ENCODE results near the gene FHIP1B. TPM values are rescaled to one million over a fixed set of nuclear protein-coding genes. Genes with fewer than 3 reads are reported as not detected.

The FHIP1B gene
- total RNA-seq, 4 donors from 2014 or later: 37.1 to 60.8 (median 43.6) TPM

DNA sequence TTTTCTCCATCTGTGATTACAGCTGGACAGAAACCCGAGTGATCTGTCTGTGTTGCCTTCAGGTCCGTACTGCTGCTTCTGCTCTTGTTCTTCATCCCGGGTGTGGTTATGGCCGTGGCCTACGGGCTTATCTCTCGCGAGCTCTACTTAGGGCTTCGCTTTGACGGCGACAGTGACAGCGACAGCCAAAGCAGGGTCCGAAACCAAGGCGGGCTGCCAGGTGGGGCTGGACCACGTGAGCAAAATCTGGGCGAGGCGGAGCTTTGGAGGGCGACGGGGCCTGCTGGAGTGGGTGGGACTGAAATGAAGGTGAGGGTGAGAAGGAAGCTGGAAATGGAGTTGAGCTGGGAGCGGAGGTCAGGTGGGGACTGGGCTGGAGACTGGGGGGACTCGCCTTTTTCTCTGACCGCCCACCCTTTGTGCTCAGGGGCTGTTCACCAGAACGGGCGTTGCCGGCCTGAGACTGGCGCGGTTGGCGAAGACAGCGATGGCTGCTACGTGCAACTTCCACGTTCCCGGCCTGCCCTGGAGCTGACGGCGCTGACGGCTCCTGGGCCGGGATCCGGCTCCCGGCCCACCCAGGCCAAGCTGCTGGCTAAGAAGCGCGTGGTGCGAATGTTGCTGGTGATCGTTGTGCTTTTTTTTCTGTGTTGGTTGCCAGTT is 36.3 kb upstream of the FHIP1B start:
- H3K4me3 ChIP-seq (replicated peaks in 1 of 3): no peak overlapping the region
- H3K36me3 ChIP-seq: no peaks in the 10 kb centered on the region
- H3K4me1 ChIP-seq: no peaks in the 10 kb centered on the region
- no peak for DNase-seq
- 74 to 90% methylated on average over 36 to 41 of the region's 41 CpGs for WGBS, 2 donors
- no peaks in the 10 kb centered on the region for H3K9me3 ChIP-seq
- no peak overlapping the region for H3K27ac ChIP-seq
- TF ChIP-seq POLR2A (IDR thresholded peaks at IDR 0.05): no peak
- TF ChIP-seq, protein P1, sequence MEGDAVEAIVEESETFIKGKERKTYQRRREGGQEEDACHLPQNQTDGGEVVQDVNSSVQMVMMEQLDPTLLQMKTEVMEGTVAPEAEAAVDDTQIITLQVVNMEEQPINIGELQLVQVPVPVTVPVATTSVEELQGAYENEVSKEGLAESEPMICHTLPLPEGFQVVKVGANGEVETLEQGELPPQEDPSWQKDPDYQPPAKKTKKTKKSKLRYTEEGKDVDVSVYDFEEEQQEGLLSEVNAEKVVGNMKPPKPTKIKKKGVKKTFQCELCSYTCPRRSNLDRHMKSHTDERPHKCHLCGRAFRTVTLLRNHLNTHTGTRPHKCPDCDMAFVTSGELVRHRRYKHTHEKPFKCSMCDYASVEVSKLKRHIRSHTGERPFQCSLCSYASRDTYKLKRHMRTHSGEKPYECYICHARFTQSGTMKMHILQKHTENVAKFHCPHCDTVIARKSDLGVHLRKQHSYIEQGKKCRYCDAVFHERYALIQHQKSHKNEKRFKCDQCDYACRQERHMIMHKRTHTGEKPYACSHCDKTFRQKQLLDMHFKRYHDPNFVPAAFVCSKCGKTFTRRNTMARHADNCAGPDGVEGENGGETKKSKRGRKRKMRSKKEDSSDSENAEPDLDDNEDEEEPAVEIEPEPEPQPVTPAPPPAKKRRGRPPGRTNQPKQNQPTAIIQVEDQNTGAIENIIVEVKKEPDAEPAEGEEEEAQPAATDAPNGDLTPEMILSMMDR (IDR thresholded peaks at IDR 0.05): no peak
- intact Hi-C loops (cut with DNase I): no loop called here
- no peaks in the 10 kb centered on the region for H3K27me3 ChIP-seq

DNA sequence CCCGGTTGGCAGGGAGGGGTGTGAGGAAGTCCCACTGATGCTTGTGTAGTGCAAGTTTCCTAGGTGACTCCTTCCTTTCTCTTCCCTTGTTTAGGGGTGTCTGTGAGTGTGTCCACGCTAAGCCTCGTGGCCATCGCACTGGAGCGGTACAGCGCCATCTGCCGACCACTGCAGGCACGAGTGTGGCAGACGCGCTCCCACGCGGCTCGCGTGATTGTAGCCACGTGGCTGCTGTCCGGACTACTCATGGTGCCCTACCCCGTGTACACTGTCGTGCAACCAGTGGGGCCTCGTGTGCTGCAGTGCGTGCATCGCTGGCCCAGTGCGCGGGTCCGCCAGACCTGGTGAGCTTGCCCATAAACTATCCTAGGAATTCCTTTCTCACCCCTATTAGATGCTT is 35.6 kb upstream of the FHIP1B start:
- H3K36me3 ChIP-seq: no peaks in the 10 kb centered on the region
- intact Hi-C loops (cut with DNase I): no loop called here
- no peak for TF ChIP-seq POLR2A (IDR thresholded peaks at IDR 0.05)
- TF ChIP-seq, protein P1 (IDR thresholded peaks at IDR 0.05): no peak
- no peak for DNase-seq
- H3K9me3 ChIP-seq: no peaks in the 10 kb centered on the region
- H3K4me1 ChIP-seq: no peaks in the 10 kb centered on the region
- H3K4me3 ChIP-seq (replicated peaks in 1 of 3): no peak overlapping the region
- H3K27me3 ChIP-seq: no peaks in the 10 kb centered on the region
- WGBS, 2 donors: 83 to 91% methylated on average over 20 to 24 of the region's 24 CpGs
- no peak overlapping the region for H3K27ac ChIP-seq

DNA sequence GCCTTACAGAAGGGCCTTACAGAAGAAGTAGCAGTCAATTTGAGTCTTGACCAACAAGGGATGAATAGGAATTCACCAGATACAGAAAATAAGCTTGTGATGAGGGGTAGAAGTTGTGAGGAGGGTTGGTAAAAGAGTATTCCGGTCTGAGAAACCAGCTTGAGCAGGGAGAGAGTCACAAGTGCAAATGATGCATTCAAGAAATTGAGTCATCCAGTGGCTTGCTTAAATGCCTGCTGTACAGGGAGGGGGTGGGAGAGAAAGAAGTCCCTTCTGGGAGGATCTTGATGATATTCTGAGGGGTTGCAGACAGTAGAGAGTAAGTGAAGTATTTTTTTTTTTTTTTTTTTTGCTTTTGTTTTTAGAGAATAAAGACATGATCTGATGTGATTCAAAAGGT is 34.4 kb upstream of the FHIP1B start:
- Histone ChIP-seq H3K27me3 (no peaks in the 10 kb centered on the region), H3K36me3 (no peaks in the 10 kb centered on the region), H3K4me1 (no peaks in the 10 kb centered on the region), H3K9me3 (no peaks in the 10 kb centered on the region), H3K27ac (no peak overlapping the region), H3K4me3 (replicated peaks in 1 of 3) (no peak overlapping the region)
- 66 to 79% methylated on average over 1 of the region's 1 CpG for WGBS, 2 donors
- DNase-seq: no peak
- intact Hi-C loops (cut with DNase I): no loop called here
- no peak for TF ChIP-seq POLR2A (IDR thresholded peaks at IDR 0.05)
- TF ChIP-seq, protein P1 (IDR thresholded peaks at IDR 0.05): no peak

DNA sequence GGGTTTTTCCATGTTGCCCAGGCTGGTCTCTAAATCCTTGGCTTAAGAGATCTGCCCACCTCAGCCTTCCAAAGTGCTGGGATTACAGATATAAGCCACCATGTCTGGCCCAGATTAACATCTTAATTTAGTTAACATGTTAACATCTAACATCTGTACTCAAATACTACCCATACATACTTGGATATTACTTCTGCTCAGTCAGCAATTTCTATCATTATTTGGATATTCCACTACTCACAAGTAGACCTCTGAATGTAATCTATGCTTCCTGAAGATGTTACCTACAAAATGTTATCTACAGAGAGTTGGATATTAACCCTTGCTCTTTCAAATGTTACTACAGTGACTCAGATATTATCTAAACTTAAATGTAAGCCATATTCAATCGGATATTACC is 29.2 kb upstream of the FHIP1B start:
- H3K36me3 ChIP-seq: no peaks in the 10 kb centered on the region
- H3K4me3 ChIP-seq (replicated peaks in 1 of 3): no peak overlapping the region
- intact Hi-C loops (cut with DNase I): no loop called here
- 94 to 100% methylated on average over 1 of the region's 1 CpG for WGBS, 2 donors
- peaks cover 10 to 13% of the 10 kb centered on the region in 2 donors for H3K4me1 ChIP-seq
- H3K27ac ChIP-seq: no peak overlapping the region
- H3K27me3 ChIP-seq: no peaks in the 10 kb centered on the region
- no peaks in the 10 kb centered on the region for H3K9me3 ChIP-seq
- DNase-seq: no peak
- TF ChIP-seq POLR2A (IDR thresholded peaks at IDR 0.05): no peak
- TF ChIP-seq, protein P1 (IDR thresholded peaks at IDR 0.05): no peak

DNA sequence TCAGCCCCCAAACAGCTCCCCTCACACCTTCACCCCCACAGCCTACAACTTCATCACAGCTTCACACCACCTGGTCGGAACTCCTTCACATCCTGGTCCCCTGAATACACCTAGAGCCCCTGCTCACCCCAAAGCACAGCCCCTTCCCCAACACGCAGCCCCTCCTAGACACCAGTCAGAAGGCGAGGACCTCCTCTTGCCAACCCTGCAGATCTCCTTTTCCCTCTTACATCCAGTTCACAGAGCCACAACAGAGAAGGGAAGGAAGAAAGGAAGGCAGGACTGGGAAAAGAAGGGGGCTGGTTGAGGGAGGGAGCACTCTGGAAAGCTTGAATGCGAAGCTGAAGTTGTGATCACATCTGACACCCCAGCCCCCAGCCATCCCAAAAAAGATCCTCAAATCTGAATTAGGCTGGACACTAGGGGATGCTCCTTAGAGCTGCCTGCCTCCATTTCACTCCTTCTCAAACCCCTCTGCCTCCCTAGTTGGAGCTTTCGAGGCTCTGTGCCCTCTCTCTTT is 25.8 kb upstream of the FHIP1B start:
- Histone ChIP-seq H3K27ac (no peak overlapping the region), H3K9me3 (no peaks in the 10 kb centered on the region), H3K4me3 (replicated peaks in 1 of 3) (no peak overlapping the region), H3K4me1 (peaks cover 12 to 15% of the 10 kb centered on the region in 2 donors), H3K36me3 (no peaks in the 10 kb centered on the region), H3K27me3 (no peaks in the 10 kb centered on the region)
- intact Hi-C loops (cut with DNase I): no loop called here
- no peak for DNase-seq
- TF ChIP-seq, protein P1 (IDR thresholded peaks at IDR 0.05): no peak
- TF ChIP-seq POLR2A (IDR thresholded peaks at IDR 0.05): no peak
- WGBS, 2 donors: 43 to 44% methylated on average over 5 of the region's 5 CpGs

All from thyroid gland (tissue), 4 donors.